GM18508 (cell line): ENCODE measurements around the gene AKR1E2.
"Not testable (repeated sequence)": the region's sequence is repeated elsewhere in the genome, so short reads cannot be mapped to it uniquely, and the experiment has no call there.

Experiments used
- ATAC-seq: cut with Tn5 transposase; IDR thresholded peaks from one replicate; pipeline ENCODE4 v1.9.1; 2021; ENCODE audit warnings: moderate number of reproducible peaks; ENCODE audit not compliant: insufficient read depth, unreplicated experiment

The AKR1E2 gene

DNA sequence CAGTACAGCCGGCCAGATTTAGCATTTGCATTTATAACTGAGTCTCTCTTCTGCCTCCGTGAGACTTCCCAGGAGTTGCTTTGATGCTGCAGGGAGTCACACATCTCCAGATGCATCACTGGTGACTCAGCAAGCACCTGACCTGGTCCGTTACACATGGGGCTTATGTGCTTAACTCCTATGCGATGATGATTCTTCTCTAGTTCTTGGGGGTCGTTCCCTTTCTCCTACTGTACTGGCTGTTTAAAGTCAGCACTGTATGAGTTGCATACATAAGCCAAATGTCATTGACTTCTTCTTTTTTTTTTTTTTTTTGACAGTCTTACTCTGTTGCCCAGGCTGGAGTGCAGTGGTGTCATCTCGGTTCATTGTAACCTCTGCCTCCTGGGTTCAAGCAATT is 13.0 kb upstream of the AKR1E2 start:
- no peak for ATAC-seq

DNA sequence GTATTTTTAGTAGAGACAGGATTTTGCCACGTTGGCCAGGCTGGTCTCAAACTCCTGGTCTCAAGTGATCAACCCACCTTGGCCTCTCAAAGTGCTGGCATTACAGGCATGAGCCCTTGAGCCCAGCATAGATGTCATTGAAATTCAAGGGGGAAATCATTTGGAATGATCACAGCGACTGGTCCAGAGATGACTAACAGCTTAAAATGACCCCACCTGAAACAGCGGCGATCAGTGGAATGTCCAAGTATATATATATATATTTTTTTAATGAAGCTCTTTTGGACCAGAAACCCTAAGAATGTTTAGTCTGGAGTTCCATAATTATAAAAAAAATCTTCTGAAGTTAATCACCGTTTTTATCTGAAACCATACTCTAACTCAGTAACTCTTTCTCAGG is 12.5 kb upstream of the AKR1E2 start:
- ATAC-seq: no peak

DNA sequence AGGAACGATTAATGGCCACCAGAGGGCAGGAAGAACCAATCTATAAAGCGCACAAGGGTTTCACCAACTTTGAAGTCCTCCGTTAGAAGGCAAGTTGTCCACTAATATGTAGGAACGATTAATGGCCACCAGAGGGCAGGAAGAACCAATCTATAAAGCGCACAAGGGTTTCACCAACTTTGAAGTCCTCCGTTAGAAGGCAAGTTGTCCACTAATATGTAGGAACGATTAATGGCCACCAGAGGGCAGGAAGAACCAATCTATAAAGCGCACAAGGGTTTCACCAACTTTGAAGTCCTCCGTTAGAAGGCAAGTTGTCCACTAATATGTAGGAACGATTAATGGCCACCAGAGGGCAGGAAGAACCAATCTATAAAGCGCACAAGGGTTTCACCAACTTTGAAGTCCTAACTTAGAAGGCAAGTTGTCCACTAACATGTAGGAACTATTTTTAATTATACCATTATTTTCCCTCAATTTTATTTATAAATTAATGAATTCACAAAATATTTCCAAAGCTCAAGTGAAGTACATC is 10.3 kb upstream of the AKR1E2 start:
- ATAC-seq: not testable (repeated sequence)

DNA sequence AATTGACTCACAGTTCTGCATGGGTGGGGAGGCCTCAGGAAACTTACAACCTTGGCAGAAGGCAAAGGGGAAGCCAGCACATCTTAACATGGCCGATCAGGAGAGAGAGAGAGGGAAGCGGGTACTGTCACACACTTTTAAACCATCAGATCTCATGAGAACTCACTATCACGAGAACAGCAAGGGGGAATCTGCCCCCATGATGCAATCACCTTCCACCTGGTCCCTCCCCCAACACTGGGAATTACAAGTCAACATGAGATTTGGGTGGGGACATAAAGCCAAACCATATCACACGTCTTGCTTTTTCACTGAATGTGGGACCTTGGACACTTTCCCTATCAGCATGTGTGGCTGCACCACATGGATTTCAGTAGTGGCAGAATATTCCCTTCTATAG is 9.0 kb upstream of the AKR1E2 start:
- no peak for ATAC-seq

DNA sequence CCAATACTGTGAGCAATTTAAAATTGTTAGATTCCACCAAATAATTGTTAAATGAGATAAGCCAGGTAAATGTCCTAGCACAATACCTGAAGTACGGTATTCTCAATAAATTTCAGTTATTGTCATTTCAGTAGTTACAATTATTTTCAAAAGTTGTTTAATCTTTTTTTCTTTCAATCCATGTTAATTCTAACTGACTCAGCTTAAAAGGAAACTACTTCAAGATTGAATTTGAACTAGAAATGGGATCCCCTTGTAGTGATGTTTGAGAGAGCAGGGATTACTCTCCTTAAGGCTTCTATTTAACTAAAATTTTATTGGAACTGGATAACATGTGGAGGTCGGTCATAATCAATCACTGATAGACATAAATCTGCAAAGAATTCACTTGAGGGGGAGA is 6.9 kb upstream of the AKR1E2 start:
- ATAC-seq: no peak

DNA sequence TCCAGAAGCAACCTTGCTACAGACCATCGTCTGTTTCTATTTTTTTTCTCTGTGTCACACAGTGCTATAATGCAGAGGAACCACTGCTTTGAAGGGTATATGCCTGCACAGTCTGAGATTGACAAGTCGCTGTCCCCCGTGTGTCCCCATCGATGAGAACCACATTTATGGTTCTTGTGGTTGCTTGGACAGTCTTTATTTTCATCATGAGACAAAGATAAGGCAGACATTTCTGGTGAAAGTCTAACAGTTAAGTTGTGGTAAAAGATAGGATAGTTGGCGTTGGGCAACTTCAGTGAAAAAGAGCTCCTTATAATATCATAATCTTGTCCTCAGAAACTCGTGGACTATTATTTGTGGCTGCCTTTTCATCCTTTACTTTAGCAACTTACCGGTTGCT is 6.3 kb upstream of the AKR1E2 start:
- ATAC-seq: no peak

DNA sequence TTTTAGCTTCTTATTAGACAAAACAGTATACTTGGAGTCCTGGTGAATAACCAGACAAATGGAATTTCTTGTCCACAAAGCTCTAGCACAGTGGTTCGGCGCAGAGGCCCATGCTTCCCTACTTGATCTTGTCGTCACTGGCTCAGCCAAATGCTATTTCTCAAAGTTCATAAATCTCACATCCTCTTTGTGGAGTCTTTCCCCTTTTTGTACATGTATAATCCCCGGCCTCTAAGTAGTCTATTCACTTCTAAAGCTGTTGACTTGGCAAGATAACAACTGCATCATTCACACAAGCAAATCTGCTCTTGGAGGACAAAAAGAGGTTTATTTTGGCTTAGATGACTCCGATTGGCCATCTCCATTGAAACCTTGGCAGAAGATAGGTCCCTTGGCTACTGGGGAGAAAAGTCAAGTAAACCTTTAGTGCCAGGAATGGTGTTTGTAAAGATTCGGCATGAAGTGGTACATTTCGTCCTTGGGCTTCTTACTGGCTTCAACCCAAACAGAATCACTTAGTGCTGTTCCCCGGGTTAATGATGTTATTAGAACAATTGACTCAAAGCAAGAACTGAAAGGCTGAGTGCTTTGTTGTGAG is 5.1 kb upstream of the AKR1E2 start:
- ATAC-seq: no peak

DNA sequence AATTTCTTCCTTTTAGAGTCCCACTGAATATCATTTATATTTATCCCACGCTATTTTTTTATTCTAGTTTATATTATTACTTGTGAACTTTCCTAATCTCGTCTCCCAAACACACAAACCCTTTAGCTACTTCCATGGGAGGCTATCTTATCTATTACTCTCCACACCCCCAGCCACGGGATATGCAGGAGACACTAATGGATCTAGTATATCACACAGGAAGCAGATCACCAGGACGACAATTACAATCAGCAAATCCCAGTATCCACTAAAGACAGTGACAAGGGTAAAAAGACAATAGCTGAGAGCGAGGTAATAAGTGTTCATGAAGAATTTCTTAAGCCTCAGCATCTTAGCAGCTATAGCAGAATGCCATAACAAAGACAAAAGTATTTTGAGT is 3.8 kb upstream of the AKR1E2 start:
- ATAC-seq: no peak

DNA sequence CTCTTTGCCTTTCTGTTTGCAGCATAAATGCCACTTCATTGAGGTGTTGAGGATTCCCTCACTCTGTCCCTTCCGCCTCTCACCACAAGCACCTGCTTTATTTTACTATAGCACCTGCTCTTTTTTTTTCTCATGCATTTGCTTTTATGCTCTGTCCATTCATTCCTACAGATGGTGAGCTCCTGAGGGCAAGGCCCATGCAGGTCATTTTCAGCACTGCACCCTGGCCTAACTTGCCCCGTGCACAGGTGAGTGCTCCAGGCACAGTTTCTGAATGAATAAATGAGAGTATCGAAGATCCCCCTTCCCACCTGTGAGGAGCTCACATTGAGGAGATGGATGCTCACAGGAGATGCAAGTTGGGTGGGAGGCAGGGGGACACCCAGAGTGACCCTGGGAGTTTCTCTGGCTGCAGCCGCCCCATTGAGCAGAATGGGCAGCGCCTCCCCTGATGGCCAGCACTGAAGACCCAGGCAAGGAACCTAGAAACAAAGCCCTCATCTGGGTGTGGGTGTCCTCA is 1.2 kb upstream of the AKR1E2 start:
- ATAC-seq: no peak

DNA sequence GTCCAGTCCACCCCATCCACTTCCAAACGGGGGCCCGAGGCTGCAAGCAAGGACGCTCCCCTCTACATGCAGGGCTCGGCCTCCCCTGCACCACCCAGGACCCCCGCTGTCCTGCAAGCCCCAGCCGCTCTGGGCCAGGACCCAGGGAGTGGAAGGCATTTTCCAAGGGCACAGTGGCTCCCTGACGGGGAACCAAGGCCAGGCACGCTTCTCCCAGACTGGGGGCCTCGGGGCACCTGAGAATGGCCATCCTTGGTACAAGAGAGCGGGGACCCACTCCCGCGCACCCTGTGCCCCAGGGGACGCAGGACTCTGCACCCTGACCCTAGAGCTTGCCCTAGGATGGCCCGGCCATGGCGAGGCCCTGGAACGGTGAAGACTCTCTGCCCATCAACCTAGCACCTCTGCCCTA is 545 bp upstream of the AKR1E2 start:
- no peak for ATAC-seq

DNA sequence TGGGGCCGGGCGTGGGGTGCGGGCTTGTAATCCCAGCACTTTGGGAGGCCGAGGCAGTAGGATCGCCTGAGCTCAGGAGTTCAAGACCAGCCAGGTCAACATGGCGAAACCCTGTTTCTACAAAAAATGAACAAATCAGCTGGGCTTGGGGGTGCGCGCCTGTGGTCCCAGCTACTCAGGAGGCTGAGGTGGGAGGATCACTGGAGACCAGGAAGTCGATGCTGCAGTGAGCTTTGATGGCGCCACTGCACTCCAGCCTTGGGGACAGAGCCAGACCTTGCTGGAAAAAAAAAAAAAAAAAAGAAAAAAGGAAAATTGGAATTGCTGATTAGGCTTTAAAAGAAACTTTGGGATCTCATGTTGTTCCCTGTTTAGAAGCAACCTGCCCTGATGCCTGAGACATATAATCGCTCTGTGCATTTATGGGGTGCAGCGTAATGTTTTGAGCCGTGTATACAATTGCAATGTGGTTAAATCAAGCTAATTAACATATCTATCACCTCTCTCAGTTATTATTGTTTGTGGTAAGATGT is 851 bp downstream of the AKR1E2 start:
- no peak for ATAC-seq

DNA sequence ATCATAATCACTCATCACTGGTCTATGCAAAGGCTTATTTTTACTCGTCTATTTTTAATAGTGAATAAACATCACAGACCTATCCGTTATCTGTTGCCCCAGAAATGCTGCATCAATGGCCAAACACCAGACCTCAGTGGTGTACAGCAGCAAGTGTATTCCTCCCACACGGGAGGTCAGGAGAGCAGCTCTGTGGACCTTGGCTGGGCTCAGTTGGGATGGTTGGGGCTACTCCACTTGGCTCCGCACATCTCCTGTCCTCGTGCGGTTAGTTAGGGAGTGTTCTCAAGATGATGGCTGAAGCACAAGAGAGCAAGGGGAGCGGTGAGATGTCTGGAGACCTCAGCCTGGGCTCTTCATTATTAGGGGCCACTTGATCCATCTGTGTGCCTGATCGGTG is 2.0 kb downstream of the AKR1E2 start:
- ATAC-seq: no peak

DNA sequence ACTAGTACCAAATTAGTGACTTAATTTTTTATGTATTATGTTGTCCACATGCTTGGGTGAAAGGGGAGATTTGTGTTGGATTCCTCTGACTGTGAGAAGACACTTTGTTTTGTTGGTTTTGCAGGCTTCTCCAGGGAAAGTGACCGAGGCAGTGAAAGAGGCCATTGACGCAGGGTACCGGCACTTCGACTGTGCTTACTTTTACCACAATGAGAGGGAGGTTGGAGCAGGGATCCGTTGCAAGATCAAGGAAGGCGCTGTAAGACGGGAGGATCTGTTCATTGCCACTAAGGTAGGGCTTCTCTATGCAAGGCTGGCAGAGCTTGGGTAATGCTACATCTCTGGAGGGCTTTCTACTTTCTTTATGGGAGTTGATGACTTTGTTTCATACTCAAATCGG is 4.5 kb downstream of the AKR1E2 start:
- ATAC-seq: no peak

DNA sequence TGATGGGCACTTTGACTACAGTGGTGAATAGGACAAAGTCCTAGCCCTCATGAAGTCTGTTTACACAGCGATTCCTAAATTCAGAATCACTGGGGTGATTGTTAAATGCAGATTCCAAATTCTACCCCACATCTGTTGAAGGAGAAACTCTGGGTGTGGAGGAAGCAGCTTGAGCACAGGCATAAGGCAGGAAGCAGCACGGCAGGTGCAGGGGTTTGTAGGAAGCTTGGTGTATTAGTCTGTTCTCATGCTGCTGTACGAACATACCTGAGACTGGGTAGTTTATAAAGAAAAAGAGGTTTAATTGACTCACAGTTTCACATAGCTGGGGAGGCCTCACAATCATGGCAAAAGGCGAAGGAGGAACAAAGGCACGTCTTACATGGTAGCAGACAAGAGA is 5.1 kb downstream of the AKR1E2 start:
- no peak for ATAC-seq

DNA sequence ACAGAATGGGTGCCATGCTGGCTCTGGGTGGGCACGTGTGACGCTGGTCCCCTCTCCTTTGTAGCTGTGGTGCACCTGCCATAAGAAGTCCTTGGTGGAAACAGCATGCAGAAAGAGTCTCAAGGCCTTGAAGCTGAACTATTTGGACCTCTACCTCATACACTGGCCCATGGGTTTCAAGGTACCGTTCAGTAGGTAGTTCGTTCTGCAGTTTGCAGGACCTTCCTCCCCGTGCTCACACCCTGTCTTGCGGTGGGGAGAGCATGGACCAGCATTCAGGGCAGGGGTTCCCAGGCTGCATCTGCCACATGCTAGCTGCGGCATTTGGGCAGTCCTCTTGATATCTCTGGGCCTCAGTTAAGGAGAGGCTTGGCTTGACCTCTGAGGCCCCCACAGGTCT is 7.3 kb downstream of the AKR1E2 start:
- no peak for ATAC-seq

DNA sequence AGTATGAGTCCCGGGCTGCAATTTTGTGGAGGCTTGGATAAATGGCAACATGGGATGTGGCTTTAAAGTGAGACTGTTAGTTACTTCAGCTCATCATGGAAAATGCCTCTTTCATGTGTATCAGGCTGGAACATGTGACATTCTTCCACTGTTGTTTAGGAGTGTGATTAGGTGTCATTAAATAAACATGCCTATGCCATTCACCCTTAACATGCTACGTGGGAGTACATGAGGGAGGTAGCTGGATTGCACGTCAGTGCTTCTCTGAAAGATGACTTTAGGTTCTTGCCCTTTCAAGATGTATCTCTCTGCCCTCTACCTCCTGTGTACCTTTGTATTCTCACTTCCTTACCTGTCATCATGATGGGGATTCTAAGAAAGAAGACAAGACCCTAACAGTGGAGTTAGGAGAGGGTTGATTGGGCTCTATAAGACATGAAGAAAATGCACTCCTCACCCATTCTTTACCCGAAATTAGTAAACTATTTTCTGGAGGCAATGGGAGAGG is 8.9 kb downstream of the AKR1E2 start:
- ATAC-seq: no peak

DNA sequence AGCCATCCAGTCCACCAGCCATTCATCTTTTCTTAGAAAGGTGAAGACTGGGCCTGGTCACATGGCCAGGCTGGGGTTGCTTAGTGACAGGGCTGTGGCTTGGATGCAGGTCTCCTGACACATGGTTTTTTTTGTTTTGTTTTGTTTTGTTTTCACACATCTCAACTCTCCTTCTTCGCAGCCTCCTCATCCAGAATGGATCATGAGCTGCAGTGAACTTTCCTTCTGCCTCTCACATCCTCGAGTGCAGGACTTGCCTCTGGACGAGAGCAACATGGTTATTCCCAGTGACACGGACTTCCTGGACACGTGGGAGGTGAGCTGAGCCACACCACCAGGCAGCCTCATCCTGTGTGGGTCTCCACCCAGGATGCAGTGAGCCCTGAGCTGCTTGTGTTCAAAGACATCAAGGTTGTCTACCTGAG is 9.5 kb downstream of the AKR1E2 start:
- no peak for ATAC-seq

DNA sequence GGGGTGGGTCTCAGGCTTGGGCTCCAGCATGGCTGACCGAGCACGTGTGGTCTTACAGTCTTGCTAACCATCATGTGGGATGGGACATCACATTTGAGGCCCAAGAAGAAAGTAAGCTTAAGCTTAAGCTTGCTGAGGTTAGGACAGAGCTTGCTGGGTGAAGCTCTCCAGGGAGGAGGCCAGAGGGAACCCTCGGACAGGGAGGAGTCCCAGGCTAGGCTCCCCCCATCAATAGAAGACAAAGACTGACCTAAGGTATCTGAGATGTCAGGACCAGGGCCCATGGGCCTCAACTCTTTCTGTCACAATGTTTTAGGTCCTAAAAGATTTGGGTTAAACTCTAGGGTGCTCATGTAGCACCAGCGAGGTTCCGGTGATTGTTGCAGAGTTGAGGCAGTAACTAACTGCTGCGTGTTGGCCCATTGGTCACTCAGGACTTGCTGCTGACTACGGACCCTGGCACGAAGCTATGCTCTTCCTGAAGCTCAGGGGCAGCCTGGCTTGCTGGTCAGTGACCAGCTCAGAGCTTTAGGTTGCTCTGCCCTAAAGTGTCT is 10.5 kb downstream of the AKR1E2 start:
- no peak for ATAC-seq

DNA sequence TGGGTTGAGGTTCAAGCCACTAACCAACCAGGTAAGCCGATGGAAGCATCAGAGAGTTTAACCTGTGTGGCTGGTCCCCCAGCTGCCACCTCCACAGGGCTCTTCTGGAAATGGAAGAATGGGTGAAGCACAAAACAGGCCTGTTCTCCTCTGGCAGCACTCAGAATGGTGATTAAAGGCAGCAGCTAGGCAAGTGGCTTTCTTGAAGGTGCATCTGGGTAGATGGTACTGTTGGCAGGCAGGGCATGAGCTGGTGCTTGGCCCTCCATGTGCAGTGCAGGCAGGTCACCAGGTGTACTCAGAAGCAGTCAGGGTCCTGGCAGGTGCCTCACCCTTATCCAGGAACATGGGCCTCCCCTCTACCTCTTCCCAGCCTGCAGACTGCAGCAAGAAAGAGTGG is 11.5 kb downstream of the AKR1E2 start:
- ATAC-seq: no peak

DNA sequence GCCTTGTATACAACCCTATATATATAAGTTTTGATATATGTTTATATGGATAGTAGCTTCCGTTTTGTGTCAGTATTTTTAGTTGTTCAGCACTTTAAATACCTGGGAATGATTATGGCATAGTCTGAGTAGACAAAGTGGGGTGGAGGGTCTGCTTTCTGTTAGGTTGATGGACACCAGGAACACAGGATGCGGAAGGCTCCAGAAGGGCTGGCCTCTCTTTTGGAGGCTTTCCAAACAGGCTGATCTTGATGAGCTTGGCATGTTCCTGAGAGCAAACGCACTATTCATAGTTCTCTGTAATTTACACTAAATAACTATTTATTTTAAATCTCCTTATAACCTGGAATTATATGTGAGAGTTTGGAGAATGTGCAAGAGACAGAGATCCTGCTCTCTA is 12.7 kb downstream of the AKR1E2 start:
- ATAC-seq: no peak

DNA sequence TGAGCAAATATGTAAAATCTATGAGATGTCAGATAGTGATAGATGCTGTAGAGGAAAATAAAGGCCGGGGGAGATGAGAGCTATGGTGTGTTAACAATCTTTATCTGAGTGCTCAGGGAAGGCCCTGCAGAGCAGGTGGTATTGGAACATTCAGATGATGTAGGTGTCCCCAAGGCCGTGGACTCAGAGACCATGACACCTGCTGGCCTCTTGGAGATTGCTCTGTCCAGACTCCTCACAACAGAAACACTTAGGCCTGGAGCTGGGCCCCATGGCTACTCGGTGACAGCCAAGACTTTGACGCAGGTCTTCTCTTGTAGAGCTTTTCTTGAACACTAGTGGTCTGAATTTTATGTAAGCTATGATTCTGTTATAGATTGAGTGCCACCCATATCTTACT is 13.3 kb downstream of the AKR1E2 start:
- no peak for ATAC-seq

DNA sequence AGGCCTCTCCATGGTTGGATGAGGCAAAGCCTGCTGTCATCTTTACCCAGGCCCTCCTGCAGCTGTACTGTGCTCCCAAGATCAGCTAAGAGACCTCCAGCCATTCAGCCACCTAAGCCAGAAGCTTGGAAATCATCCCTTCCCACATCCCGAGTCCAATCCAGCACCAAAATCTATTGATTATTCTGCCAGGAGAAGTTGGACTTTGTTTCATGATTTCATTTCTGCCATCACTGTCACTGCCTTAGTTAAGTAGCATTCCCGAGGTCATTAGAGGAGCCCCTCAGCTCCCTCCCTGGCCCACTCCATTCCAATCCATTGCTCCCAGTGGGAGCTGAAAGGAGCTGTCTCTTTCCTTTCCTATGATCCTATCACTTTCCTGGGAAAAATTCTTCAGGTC is 14.1 kb downstream of the AKR1E2 start:
- ATAC-seq: no peak
